COLO668 (cell line): ENCODE results near the gene PON2.
"Not testable (repeated sequence)": the region's sequence is repeated elsewhere in the genome, so short reads cannot be mapped to it uniquely, and the experiment has no call there.

Experiments used
- DNase-seq: peaks from one replicate; lab custom pipeline; 2025; ENCODE audit not compliant: unreplicated experiment; lab: John Stamatoyannopoulos, UW

PON2 gene

GRCh38 chr7:95434557-95435421 lies at the start of gene PON2:
PON2 (minus strand) TSS chr7:95435028; CDS start chr7:95434951, 77 bp downstream.
- DNase-seq: peak; percentile 80

GRCh38 chr7:95482424-95482823 lies 47.6 kb upstream of the PON2 start:
- no peak for DNase-seq

GRCh38 chr7:95481271-95482165 lies 46.7 kb upstream of the PON2 start:
- DNase-seq: no peak

- DNase-seq: no peak
Observed at GRCh38 chr7:95479992-95480624, 45.3 kb upstream of the PON2 start.

- peak; percentile 40 for DNase-seq
Observed at GRCh38 chr7:95478272-95479037, 43.6 kb upstream of the PON2 start.

- DNase-seq: peak; percentile 66
Observed at GRCh38 chr7:95476904-95477594, 42.2 kb upstream of the PON2 start.

- DNase-seq: no peak
Observed at GRCh38 chr7:95476072-95476847, 41.4 kb upstream of the PON2 start.

GRCh38 chr7:95473276-95473985 lies 38.6 kb upstream of the PON2 start:
- peak; percentile 65 for DNase-seq

- no peak for DNase-seq
Observed at GRCh38 chr7:95472581-95473161, 37.8 kb upstream of the PON2 start.

- DNase-seq: no peak
Observed at GRCh38 chr7:95471071-95471470, 36.2 kb upstream of the PON2 start.

GRCh38 chr7:95470452-95470851 lies 35.6 kb upstream of the PON2 start:
- peak; percentile 55 for DNase-seq

GRCh38 chr7:95469848-95470247 lies 35.0 kb upstream of the PON2 start:
- peak; percentile 64 for DNase-seq

- DNase-seq: no peak
Observed at GRCh38 chr7:95469187-95469586, 34.4 kb upstream of the PON2 start.

GRCh38 chr7:95467912-95468607 lies 33.2 kb upstream of the PON2 start:
- no peak for DNase-seq

GRCh38 chr7:95460653-95461052 lies 25.8 kb upstream of the PON2 start:
- DNase-seq: not testable (repeated sequence)

GRCh38 chr7:95457947-95458346 lies 23.1 kb upstream of the PON2 start:
- no peak for DNase-seq

GRCh38 chr7:95454438-95455045 lies 19.7 kb upstream of the PON2 start:
- no peak for DNase-seq
